Measurements from ENCODE around the gene CA9. TPM values are rescaled to one million over a fixed set of nuclear protein-coding genes. Genes with fewer than 3 reads are reported as not detected.

Gene CA9
- total RNA-seq, 4 donors from 2014 or later: not detected

DNA sequence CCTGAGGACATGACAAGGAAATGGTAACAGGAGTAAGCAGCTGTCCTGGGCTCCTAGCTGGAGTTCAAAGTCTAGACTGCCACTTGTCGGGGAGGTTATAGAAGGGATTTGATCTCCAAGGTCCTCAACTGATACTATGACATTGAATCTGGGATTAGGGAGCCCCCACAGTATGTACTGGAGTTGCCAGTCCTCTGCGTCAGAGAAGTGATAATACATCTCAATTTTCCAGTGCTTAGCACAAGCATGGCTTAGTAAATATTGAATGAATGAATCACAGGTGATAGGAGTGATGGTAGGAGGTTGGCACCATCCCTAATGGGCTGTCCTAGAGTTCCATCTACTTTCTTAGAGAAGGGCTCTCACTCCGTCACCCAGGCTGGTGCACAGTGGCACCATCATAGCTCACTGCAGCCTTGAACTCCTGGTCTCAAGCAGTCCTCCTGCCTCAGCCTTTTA, 22.2 kb downstream of the CA9 start:
- WGBS, 2 donors: 98 to 100% methylated on average over 3 of the region's 3 CpGs
- Histone ChIP-seq H3K4me3 (replicated peaks in 1 of 3) (no peak overlapping the region), H3K27me3 (no peaks in the 10 kb centered on the region), H3K27ac (peak overlapping the region; percentile 64 to 91 (median 86)), H3K9me3 (no peaks in the 10 kb centered on the region), H3K4me1 (peaks cover 12 to 17% of the 10 kb centered on the region in 2 donors), H3K36me3 (peaks cover 38 to 44% of the 10 kb centered on the region in 2 donors)
- no peak for DNase-seq
- intact Hi-C loops (cut with DNase I): no loop called here
- TF ChIP-seq POLR2A (IDR thresholded peaks at IDR 0.05): no peak
- TF ChIP-seq CTCF (IDR thresholded peaks at IDR 0.05): no peak

DNA sequence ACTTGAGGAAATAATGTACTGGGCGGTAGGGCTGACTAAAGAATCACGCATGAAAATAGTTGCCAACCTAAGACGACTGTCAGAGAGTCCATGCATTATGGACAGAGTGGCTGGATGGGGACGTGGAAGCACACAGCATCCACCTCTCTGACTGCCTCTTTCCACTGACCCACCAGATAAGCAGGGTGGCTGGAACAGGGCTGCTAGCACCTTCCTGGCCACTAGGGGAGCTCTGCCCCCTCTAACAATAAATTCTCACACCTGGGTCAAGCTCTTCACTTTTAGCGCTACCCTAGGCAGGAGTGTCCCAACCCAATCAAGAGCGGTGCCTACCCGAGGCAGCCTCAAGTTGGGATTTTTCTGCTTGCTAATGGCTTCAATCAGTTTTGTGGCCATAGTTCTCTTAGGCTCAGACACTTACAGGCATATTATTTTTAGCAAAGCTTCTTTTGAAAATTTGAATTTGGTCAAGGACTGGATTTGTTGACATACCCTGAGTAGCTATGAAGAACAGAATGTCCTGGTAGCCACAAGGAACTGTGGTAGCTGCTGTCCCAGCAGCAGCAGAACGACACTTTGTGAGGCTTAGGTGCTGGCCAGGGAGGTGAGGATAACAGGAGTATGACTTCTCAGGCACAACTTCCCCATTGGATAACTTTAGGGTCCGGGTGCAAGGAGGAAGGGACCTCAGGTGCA, 22.9 kb downstream of the CA9 start:
- DNase-seq: peak; percentile 69 to 73
- intact Hi-C loops (cut with DNase I): no loop called here
- TF ChIP-seq CTCF (IDR thresholded peaks at IDR 0.05) (peak; percentile 75 to 97 (median 88)), POLR2A (IDR thresholded peaks at IDR 0.05) (peak in 1 of 2 donors; percentile 50)
- Histone ChIP-seq H3K4me1 (peaks cover 12 to 17% of the 10 kb centered on the region in 2 donors), H3K27ac (peak overlapping the region; percentile 81 to 91 (median 86)), H3K36me3 (peaks cover 45 to 51% of the 10 kb centered on the region in 2 donors), H3K4me3 (replicated peaks in 1 of 3) (no peak overlapping the region), H3K27me3 (no peaks in the 10 kb centered on the region), H3K9me3 (no peaks in the 10 kb centered on the region)
- WGBS, 2 donors: 32 to 42% methylated on average over 9 of the region's 9 CpGs

DNA sequence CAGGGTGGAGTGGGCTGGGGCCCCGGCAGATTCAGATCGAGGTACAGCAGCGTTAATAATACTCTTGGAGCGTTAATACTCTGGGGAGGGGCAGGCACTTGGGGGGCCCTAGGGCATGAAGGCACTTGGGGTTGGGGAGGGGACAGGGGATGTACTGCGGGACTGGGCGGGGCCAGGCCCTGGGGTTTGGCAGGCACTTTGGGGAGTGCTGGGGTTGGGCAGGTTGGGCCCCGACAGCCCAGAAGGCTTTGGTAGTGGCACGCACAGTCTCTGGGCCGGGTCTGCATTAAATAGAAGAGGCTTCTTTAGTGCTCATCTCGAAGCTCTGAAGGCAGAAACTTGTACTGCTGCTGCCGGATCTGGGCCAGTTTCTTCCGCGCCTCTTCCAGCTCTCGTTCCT, 23.8 kb downstream of the CA9 start:
- Histone ChIP-seq H3K9me3 (no peaks in the 10 kb centered on the region), H3K27ac (peak overlapping the region; percentile 81 to 91 (median 86)), H3K36me3 (peaks cover 54 to 59% of the 10 kb centered on the region in 2 donors), H3K4me3 (replicated peaks in 1 of 3) (no peak overlapping the region), H3K27me3 (no peaks in the 10 kb centered on the region), H3K4me1 (peaks cover 12 to 17% of the 10 kb centered on the region in 2 donors)
- DNase-seq: no peak
- intact Hi-C loops (cut with DNase I): no loop called here
- no peak for TF ChIP-seq CTCF (IDR thresholded peaks at IDR 0.05)
- TF ChIP-seq POLR2A (IDR thresholded peaks at IDR 0.05): no peak
- 85% methylated on average over 12 to 14 of the region's 14 CpGs for WGBS, 2 donors

DNA sequence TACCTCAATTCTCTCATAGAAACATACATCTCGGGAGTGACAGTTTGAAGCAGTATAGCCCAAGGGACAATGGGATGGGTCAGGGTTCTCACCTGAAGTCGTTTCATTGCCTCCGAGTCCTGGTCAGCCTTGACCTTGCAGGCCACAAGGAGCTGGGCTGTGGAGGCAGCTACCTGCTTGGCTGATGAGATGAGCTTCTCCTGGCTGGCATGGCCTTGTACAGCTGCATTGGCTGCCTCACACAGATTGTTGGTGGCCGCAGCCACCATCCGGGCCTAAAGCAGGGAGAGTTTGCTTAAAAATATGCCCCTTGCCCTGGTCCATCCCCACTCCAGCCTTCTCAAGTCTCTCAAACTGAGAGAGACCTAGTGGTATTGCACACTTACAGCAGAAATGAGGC, 24.5 kb downstream of the CA9 start:
- H3K27ac ChIP-seq: peak overlapping the region in 2 of 3 donors; percentile 86 to 91
- intact Hi-C loops (cut with DNase I): no loop called here
- no peaks in the 10 kb centered on the region for H3K27me3 ChIP-seq
- no peak for DNase-seq
- H3K36me3 ChIP-seq: peaks cover 61 to 66% of the 10 kb centered on the region in 2 donors
- no peaks in the 10 kb centered on the region for H3K9me3 ChIP-seq
- peaks cover 12 to 17% of the 10 kb centered on the region in 2 donors for H3K4me1 ChIP-seq
- 91% methylated on average over 5 of the region's 5 CpGs; no CpG with 5 or more reads in 1 of the 2 donors for WGBS, 2 donors
- H3K4me3 ChIP-seq (replicated peaks in 1 of 3): no peak overlapping the region
- TF ChIP-seq CTCF (IDR thresholded peaks at IDR 0.05) (no peak), POLR2A (IDR thresholded peaks at IDR 0.05) (no peak)

DNA sequence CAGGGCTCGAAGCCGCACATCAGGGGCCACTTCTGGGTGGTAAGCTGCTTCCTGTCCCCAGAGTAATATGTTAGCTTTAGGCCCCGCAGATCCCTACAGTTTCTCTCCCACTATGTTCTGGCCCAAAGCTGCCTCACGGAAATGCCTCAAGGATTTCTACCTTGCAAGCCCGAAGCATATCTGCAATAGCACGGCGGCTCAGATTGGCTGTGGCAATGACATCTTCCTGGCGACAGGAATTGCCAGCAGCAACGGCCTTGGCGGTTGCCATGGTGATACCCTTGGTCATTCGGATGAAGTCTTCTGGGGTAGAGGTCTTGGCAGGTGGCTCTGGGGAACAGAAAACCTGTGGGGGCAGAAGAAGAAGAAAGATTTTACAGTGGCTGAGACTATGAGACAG, 26.3 kb downstream of the CA9 start:
- Histone ChIP-seq H3K9me3 (no peaks in the 10 kb centered on the region), H3K4me1 (peaks cover 12 to 17% of the 10 kb centered on the region in 2 donors), H3K36me3 (peaks cover 79 to 84% of the 10 kb centered on the region in 2 donors), H3K27me3 (no peaks in the 10 kb centered on the region), H3K27ac (no peak overlapping the region), H3K4me3 (replicated peaks in 1 of 3) (no peak overlapping the region)
- intact Hi-C loops (cut with DNase I): no loop called here
- WGBS, 2 donors: 86 to 92% methylated on average over 11 of the region's 11 CpGs
- DNase-seq: no peak
- TF ChIP-seq POLR2A (IDR thresholded peaks at IDR 0.05) (no peak), CTCF (IDR thresholded peaks at IDR 0.05) (no peak)
